Mesodermal cell (in vitro differentiated cells): ENCODE results near the gene LGR6.

Experiments used
- H3K27ac ChIP-seq: 2 replicates; pipeline ENCODE4 v1.7.0; 2013; ENCODE audit warnings: mild to moderate bottlenecking, low read depth, low read length, moderate library complexity; ENCODE audit not compliant: severe bottlenecking
- H3K36me3 ChIP-seq: 2 replicates; pipeline ENCODE4 v1.7.1; 2013; ENCODE audit warnings: mild to moderate bottlenecking, low read length, moderate library complexity; ENCODE audit not compliant: control insufficient read depth, insufficient read depth
- H3K4me1 ChIP-seq: one replicate; pipeline ENCODE4 v1.7.1; 2013; ENCODE audit warnings: mild to moderate bottlenecking, low read length; ENCODE audit not compliant: insufficient read depth, control insufficient read depth, poor library complexity, severe bottlenecking
- H3K4me3 ChIP-seq: 2 replicates; pipeline ENCODE4 v1.7.0; 2013; ENCODE audit warnings: low read length, control low read depth, mild to moderate bottlenecking; ENCODE audit not compliant: insufficient read depth, poor library complexity, severe bottlenecking; ENCODE audit errors: extremely low read depth
- H3K9me3 ChIP-seq: 2 replicates; pipeline ENCODE4 v1.7.1; 2013; ENCODE audit warnings: mild to moderate bottlenecking, low read length, moderate library complexity; ENCODE audit not compliant: control insufficient read depth
- WGBS, 2 experiments: methylation state at CpG; one replicate each; pipeline ENCODE4 v1.1.5; 2013; ENCODE audit warnings: missing lambda C conversion rate in 2 of 2; ENCODE audit not compliant: insufficient coverage in 2 of 2; 5-methylcytosine and 5-hydroxymethylcytosine counted together

Gene LGR6

DNA sequence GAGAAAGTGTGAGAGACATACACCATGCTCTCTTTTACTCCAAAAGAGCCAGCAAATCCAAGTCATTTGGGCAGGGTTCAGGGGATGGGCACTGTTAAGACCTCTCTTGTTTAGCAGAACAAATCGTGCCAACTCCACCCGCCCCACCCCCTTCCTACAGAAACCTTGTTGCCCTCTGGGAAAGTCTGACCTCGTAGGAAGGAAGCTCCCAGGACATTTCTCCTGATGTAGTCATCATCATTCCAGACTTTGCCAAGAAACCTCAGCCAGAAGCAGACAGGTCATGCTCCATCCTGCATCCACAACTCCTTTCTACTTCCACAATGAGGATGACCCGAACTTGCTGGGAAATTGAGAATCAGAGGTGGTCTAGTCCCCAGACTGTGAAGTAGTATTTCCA is 90.4 kb downstream of the LGR6 start:
- H3K4me1 ChIP-seq: peaks cover 39% of the 10 kb centered on the region
- no peaks in the 10 kb centered on the region for H3K36me3 ChIP-seq
- no peaks in the 10 kb centered on the region for H3K9me3 ChIP-seq
- no peak overlapping the region for H3K4me3 ChIP-seq
- no peak overlapping the region for H3K27ac ChIP-seq
- WGBS, 2 experiments: 79% methylated on average over 3 of the region's 4 CpGs; no CpG with 5 or more reads in 1 of the 2 experiments

DNA sequence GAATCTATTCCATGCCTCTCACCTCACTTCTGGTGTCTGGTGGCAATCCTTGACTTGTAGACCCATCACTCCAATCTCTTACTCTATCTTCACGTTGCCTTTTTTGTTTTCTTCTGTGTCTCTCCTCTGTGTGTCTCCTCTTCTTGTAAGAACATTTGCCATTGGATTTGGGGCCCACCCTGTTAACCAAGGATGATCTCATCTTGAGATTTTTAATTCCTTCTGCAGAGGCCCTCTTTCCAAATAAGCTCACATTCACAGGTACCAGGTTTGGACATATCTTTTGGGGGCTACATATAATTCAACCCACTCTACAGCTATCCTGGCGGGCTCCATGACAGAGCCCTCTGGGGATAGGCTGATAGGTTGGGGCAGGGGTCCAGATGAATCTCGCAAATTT is 92.3 kb downstream of the LGR6 start:
- Histone ChIP-seq H3K4me1 (peaks cover 34% of the 10 kb centered on the region), H3K27ac (no peak overlapping the region), H3K9me3 (no peaks in the 10 kb centered on the region), H3K36me3 (no peaks in the 10 kb centered on the region), H3K4me3 (no peak overlapping the region)
- WGBS, 2 experiments: 90 to 100% methylated on average over 1 of the region's 3 CpGs

DNA sequence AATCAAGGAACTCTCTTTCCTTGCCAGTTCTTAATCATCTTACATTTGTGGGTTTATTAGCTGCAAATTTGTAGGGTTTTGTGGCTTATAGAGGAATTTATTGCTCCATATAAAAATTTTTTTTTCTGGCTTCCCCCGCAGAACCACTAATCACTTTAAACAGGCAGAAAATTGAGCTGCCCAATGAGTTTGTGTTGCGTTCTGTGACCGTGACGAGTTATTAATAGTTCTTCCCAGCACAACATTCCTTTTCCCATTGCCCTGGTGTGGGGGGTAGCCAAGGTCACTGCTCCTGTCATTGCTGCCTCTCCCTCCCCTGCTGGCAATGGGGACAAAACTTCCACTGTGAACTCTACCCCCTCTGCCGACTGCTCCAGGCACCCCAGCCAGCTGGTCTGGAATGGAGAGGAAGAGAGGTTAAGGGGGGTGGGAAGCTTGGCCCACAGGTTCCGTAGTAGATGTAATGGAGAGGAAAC is 93.1 kb downstream of the LGR6 start:
- 78 to 100% methylated on average over 2 to 3 of the region's 6 CpGs for WGBS, 2 experiments
- no peaks in the 10 kb centered on the region for H3K9me3 ChIP-seq
- H3K27ac ChIP-seq: no peak overlapping the region
- peaks cover 27% of the 10 kb centered on the region for H3K4me1 ChIP-seq
- H3K36me3 ChIP-seq: no peaks in the 10 kb centered on the region
- no peak overlapping the region for H3K4me3 ChIP-seq

DNA sequence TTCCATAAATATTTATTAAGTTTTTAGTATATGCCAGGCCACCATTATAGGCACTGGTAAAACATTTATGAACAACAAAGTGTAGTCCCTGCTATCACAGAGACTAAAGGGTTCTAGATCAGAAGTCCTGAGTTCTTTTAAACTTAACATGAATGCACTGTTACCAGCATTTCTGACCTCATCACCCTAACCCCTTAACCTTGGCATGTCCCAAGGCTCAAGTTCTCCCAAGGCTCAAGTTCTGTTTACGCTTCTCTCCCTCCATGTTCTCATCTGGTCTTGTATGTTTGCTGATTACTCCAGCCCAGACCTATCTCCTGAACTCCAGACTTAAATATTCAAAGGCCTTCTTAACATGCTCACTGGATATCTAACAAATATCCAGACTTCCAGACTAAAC is 93.6 kb downstream of the LGR6 start:
- Histone ChIP-seq H3K27ac (no peak overlapping the region), H3K36me3 (no peaks in the 10 kb centered on the region), H3K4me3 (no peak overlapping the region), H3K4me1 (peaks cover 25% of the 10 kb centered on the region), H3K9me3 (no peaks in the 10 kb centered on the region)
- 100% methylated on average over 1 of the region's 1 CpG for WGBS, 2 experiments

DNA sequence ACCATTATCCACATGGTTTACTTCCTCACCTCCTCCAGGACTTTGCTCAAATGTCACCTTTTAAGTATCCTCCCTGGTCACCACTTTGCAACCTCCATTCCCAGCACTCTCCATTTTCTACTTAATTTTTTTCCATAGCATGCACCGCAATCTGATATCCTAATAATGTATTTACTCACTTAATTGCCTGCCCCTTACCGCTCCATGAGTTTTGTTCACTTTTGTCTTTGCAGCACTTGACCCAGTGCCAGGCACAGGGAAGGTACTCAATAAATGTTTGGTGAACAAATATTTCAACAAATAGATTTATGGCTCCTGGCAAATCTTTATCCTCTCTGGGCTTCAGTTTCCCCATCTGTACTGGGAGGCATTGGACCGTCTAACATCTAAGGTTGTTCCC is 94.6 kb downstream of the LGR6 start:
- WGBS, 2 experiments: 50 to 63% methylated on average over 2 to 3 of the region's 3 CpGs
- peaks cover 25% of the 10 kb centered on the region for H3K4me1 ChIP-seq
- H3K4me3 ChIP-seq: no peak overlapping the region
- H3K36me3 ChIP-seq: no peaks in the 10 kb centered on the region
- H3K9me3 ChIP-seq: no peaks in the 10 kb centered on the region
- H3K27ac ChIP-seq: no peak overlapping the region

DNA sequence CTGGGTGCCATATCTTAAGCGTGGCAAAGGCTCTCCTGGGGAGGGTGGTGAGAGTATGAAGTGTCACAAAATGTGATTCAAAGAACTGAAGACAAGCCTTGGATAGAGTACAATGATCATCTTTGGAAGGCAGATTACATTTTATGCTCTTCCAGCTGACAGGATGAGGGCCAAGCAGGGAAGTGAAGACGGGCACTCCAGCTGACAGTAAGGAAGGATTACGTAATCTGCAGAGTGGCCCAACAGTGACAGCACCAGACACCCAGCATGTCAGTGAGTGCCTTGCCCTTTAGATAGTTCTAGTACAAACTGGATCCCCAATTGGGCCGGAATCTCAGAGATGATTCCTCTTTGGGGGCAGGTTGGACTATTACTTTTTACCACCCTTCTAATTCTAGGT is 95.4 kb downstream of the LGR6 start:
- Histone ChIP-seq H3K9me3 (no peaks in the 10 kb centered on the region), H3K4me3 (no peak overlapping the region), H3K27ac (no peak overlapping the region), H3K4me1 (peaks cover 18% of the 10 kb centered on the region), H3K36me3 (no peaks in the 10 kb centered on the region)
- WGBS, 2 experiments: 64 to 69% methylated on average over 3 to 4 of the region's 4 CpGs

DNA sequence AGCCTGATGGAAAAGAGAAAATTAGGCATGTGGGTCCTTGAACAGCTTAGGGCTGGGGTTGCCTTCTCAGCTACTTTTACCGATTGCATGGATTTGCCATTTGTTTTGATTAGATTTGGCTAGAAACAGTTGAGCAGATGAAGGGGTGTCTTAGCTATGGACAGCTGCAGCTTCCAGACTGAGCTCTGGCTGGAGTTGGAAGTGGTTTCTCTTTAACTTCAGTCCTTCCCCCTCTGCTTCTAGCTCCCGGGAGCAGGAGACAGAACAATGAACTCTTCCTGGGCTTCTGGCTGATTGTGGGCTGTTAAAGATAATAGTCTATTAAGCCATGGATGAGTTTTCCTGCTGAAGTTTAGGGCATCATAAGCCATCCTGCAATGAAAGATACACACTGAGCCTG is 97.4 kb downstream of the LGR6 start:
- no peaks in the 10 kb centered on the region for H3K36me3 ChIP-seq
- 100% methylated on average over 1 of the region's 2 CpGs; no CpG with 5 or more reads in 1 of the 2 experiments for WGBS, 2 experiments
- no peaks in the 10 kb centered on the region for H3K9me3 ChIP-seq
- peaks cover 10% of the 10 kb centered on the region for H3K4me1 ChIP-seq
- H3K27ac ChIP-seq: no peak overlapping the region
- H3K4me3 ChIP-seq: no peak overlapping the region

DNA sequence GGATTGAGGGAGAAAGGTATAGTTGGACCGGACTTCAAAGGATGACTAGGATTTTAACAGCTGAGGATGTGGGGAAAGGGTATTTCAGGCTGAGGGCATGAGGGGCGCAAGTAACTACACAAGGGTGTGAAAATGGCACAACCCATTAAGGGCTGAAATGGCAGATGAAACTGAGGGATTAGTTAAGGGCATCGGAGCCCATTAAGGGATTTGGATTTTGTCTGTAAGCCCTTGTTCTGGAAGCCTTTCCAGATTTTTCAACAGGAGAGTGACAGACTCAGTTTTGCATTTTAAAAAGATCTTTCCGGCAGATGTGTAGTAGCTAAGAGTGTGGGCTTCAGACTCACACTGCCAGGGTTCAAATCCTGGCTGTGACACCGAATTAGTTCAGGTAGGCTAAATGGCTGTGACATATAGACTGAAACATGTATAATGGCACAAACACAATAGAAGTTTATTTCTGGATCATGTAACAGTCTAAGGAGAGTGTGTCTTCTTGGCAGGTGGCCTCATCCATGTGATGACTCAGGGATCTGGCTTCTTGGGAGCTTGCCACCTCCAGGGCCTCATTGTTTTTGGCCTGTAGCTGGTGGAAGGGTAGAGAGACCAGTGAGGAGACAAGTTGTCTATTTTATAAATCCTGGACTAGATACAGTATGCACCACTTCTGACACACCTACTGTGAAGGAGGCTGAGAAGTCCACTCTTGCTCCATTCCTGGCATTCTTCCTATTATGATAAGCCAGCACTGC is 98.5 kb downstream of the LGR6 start:
- Histone ChIP-seq H3K9me3 (no peaks in the 10 kb centered on the region), H3K27ac (no peak overlapping the region), H3K4me1 (no peaks in the 10 kb centered on the region), H3K4me3 (no peak overlapping the region), H3K36me3 (no peaks in the 10 kb centered on the region)
- whole genome bisulfite sequencing, 2 experiments: 95 to 96% methylated on average over 4 of the region's 5 CpGs

DNA sequence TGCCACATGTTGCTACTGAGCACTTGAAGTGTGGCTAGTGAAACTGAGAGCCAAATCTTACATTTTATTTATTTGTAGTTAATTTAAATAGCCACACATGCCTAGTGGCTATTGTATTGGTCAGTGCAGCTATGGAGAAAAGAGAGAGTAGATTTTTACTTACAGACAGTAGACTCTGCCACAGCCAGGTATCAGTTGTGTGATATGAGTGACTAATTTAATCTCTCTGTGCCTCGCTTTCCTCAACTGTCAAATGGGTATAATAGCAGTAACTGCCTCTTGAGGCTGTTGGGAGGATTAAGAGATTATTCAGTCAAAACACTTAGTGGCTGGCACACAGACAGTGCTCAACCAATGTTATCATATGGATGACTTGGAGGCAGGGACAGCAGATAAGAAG is 99.2 kb downstream of the LGR6 start:
- 100% methylated on average over 1 of the region's 1 CpG for WGBS, 2 experiments
- H3K4me1 ChIP-seq: no peaks in the 10 kb centered on the region

DNA sequence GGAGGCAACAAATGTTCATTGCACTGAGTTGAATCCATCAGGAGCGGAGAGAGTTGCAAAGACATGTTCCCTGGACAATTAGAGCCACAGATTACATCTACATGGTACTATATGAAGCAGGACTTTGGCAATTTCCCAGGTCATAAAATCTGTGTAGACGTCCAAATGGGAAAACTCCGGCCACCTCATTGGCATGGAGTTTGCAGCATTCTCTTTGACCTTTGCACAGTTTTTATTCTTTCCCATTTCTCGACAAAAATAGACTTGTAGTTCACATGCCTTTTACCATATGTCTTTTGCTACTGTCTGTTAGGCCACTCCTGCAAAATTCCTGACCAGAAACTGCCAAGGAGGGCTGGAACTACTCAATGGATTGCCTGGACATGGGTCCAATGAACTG is 100.0 kb downstream of the LGR6 start:
- H3K36me3 ChIP-seq: no peaks in the 10 kb centered on the region
- H3K27ac ChIP-seq: no peak overlapping the region
- no peaks in the 10 kb centered on the region for H3K4me1 ChIP-seq
- 90 to 95% methylated on average over 3 to 4 of the region's 4 CpGs for WGBS, 2 experiments
- no peaks in the 10 kb centered on the region for H3K9me3 ChIP-seq
- no peak overlapping the region for H3K4me3 ChIP-seq

More for the DNA sequence above, 99.2 kb downstream of the LGR6 start:
- Histone ChIP-seq H3K9me3 (no peaks in the 10 kb centered on the region), H3K4me3 (no peak overlapping the region), H3K36me3 (no peaks in the 10 kb centered on the region), H3K27ac (no peak overlapping the region)

DNA sequence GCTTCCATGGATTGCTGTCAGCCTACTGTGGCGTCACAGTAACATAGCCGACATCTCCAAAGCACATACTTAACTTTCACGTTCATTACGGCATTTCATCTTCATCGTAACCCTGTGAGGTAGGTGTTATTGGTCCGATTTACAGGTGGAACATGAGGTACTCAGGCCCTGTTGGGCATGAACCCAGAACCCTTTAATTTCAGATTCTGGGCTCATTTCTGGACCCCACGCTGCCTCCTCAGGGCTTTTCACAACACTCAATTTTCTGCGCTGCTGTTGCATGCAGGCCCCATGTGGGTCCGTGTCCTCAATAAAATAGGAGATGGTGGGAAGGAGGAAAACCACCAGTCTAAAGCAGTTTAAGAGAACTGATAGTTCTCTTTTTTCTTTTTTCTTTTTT is 108.6 kb downstream of the LGR6 start:
- no peaks in the 10 kb centered on the region for H3K36me3 ChIP-seq
- H3K4me3 ChIP-seq: no peak overlapping the region
- H3K4me1 ChIP-seq: no peaks in the 10 kb centered on the region
- no peak overlapping the region for H3K27ac ChIP-seq
- H3K9me3 ChIP-seq: no peaks in the 10 kb centered on the region
- WGBS, 2 experiments: 93 to 100% methylated on average over 1 to 5 of the region's 9 CpGs
